Measurements from ENCODE around the gene SLC9A2.

SLC9A2 gene

DNA sequence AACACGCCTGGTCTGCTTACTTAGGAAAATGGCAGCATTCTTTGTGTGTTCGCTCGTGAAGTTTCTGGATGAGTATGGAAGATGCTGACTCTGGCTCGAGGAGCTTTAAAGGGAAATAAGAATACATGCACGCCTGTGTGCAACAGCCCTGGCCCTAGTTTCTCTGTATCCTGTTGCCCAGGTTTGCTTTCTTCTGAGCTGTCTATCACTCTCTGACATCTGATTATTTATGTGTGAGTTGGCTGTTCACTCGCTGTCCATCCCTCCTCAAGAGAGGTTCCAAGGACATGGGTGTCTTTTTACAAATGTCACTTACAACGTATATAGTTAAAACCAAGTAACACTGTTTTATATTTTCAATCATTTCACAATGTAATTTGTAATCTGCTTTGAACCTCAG is 16.0 kb downstream of the SLC9A2 start:
- FAIRE-seq: no peak
- no peak for TF ChIP-seq TAF1 (IDR thresholded peaks at IDR 0.05; ENCODE audit: low read depth, low read length)
- no peak for TF ChIP-seq POU2F2 (IDR thresholded peaks at IDR 0.05; ENCODE audit: low read depth, low read length)
- no peak for TF ChIP-seq PAX5 (IDR thresholded peaks at IDR 0.05; ENCODE audit: insufficient read depth, low read length, severe bottlenecking)
- TF ChIP-seq POLR2A (IDR thresholded peaks at IDR 0.05; ENCODE audit: low read depth, low read length): no peak
- TF ChIP-seq POLR2AphosphoS5 (IDR thresholded peaks at IDR 0.05; ENCODE audit: low read depth, low read length): no peak
- TF ChIP-seq SPI1 (IDR thresholded peaks at IDR 0.05; ENCODE audit: low read depth, low read length): no peak
- DNase-seq (ENCODE audit: insufficient read length, low spot score): no peak

DNA sequence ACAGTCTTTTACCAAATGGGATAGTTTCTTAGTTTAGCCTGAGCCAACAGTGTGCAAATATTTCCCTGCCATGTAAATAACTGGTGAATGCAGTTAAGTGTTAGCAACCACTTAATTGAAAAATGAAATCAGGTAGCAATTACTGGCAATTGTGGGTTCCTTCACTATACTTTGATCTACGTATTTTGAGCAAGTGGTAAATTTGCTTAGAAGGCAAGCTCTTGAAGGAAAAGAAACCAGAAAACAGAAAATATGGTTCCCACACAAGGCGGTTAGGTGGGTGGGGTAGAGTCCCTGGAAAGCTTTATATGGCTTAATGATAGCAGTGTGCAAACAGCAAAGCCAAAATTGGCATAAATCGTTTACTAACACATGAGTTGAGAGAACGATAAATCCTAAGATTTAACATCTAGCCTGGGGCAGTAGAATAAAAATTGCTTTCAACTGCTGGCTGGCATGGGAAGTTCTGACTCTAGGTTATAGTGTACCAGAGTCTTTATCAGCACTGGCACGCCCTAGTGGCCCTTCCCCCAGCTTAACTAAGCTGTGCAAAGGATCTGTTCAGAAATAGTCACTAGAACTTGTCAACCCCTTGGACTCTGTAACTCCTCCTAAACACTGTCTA is 17.0 kb downstream of the SLC9A2 start:
- TF ChIP-seq POLR2A (IDR thresholded peaks at IDR 0.05; ENCODE audit: low read depth, low read length) (no peak), POLR2AphosphoS5 (IDR thresholded peaks at IDR 0.05; ENCODE audit: low read depth, low read length) (no peak), TAF1 (IDR thresholded peaks at IDR 0.05; ENCODE audit: low read depth, low read length) (no peak), SPI1 (IDR thresholded peaks at IDR 0.05; ENCODE audit: low read depth, low read length) (no peak), PAX5 (IDR thresholded peaks at IDR 0.05; ENCODE audit: insufficient read depth, low read length, severe bottlenecking) (no peak), POU2F2 (IDR thresholded peaks at IDR 0.05; ENCODE audit: low read depth, low read length) (no peak)
- no peak for DNase-seq (ENCODE audit: insufficient read length, low spot score)
- FAIRE-seq: no peak

DNA sequence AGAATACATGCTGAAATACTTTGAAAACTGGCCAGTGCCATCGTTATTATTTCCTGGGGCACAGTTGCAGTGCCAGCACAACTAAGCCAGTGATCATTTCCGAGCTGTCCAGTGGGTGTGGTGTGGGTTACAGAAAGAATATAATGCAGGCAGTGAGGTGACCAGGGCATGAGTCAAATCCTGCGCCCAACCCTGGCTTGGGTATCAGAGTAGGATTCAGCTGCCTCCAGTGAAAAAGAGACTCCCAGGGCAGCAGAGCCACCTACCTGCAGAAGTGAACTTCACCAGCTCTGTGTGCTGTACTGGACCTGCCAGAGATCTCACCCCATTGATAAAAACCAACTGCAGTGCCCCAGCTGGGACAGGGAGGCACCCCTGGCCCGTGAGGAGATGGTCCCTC is 18.0 kb downstream of the SLC9A2 start:
- DNase-seq (ENCODE audit: insufficient read length, low spot score) (no peak), FAIRE-seq (no peak)
- TF ChIP-seq POU2F2 (IDR thresholded peaks at IDR 0.05; ENCODE audit: low read depth, low read length): no peak
- no peak for TF ChIP-seq SPI1 (IDR thresholded peaks at IDR 0.05; ENCODE audit: low read depth, low read length)
- no peak for TF ChIP-seq PAX5 (IDR thresholded peaks at IDR 0.05; ENCODE audit: insufficient read depth, low read length, severe bottlenecking)
- TF ChIP-seq POLR2AphosphoS5 (IDR thresholded peaks at IDR 0.05; ENCODE audit: low read depth, low read length): no peak

DNA sequence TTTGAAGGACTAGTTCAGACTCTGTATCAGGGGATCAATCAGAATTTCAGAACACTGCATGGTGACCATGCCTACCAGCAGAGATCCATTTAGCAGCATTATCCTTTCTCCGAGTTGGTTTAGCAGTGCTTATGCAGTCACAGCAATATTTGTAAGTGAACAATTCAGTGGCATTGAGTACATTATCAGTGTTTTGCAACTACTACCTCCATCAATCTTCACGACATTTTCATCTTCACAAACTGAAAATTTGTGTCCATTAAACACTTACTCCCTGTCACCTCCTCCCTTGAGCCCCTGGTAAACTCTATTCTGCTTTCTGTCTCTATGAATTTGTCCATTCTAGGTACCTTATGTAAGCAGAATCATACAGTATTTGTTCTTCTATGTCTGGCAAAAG is 20.1 kb downstream of the SLC9A2 start:
- DNase-seq (ENCODE audit: insufficient read length, low spot score) (no peak), FAIRE-seq (peak; percentile 9)
- no peak for TF ChIP-seq POLR2A (IDR thresholded peaks at IDR 0.05; ENCODE audit: low read depth, low read length)
- TF ChIP-seq TAF1 (IDR thresholded peaks at IDR 0.05; ENCODE audit: low read depth, low read length): no peak
- no peak for TF ChIP-seq PAX5 (IDR thresholded peaks at IDR 0.05; ENCODE audit: insufficient read depth, low read length, severe bottlenecking)
- no peak for TF ChIP-seq POU2F2 (IDR thresholded peaks at IDR 0.05; ENCODE audit: low read depth, low read length)
- TF ChIP-seq SPI1 (IDR thresholded peaks at IDR 0.05; ENCODE audit: low read depth, low read length): no peak
- TF ChIP-seq POLR2AphosphoS5 (IDR thresholded peaks at IDR 0.05; ENCODE audit: low read depth, low read length): no peak

DNA sequence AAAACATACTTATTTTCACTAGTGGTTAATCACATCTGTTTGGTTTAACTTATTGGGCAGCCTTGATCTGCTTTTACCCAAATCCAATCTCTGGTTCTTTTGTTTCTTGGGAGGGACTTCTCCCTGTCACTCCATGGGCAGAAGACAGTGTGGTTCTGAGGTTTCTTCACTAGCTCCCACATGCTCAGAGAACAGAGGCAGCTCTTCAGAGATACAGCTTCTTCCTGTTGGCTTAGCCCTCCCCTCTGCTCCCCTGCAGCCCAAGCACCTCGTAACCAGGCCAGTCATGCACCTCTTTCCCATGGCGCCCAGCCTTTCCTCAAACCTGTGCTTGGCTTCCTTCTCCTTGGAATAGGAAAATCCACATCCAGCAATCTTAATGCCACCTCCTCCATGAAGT is 32.8 kb downstream of the SLC9A2 start:
- TF ChIP-seq PAX5 (IDR thresholded peaks at IDR 0.05; ENCODE audit: insufficient read depth, low read length, severe bottlenecking) (no peak), SPI1 (IDR thresholded peaks at IDR 0.05; ENCODE audit: low read depth, low read length) (no peak), POLR2A (IDR thresholded peaks at IDR 0.05; ENCODE audit: low read depth, low read length) (no peak), TAF1 (IDR thresholded peaks at IDR 0.05; ENCODE audit: low read depth, low read length) (no peak), POU2F2 (IDR thresholded peaks at IDR 0.05; ENCODE audit: low read depth, low read length) (no peak), POLR2AphosphoS5 (IDR thresholded peaks at IDR 0.05; ENCODE audit: low read depth, low read length) (no peak)
- FAIRE-seq (no peak), DNase-seq (ENCODE audit: insufficient read length, low spot score) (no peak)

DNA sequence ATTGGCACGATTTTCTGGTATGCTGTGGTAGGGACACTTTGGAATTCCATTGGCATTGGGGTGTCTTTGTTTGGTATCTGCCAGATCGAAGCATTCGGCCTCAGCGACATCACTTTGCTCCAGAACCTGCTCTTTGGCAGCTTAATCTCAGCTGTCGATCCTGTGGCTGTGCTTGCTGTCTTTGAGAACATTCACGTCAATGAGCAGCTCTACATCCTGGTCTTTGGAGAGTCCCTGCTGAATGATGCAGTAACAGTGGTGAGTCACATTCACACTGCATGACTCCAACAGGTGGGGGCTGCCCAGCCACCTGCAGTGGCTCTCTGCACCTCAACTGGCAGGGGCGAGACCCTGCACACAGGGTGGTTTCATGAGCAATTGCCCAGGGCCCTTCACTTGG is 38.4 kb downstream of the SLC9A2 start:
- FAIRE-seq (peak; percentile 68), DNase-seq (ENCODE audit: insufficient read length, low spot score) (no peak)
- no peak for TF ChIP-seq POLR2AphosphoS5 (IDR thresholded peaks at IDR 0.05; ENCODE audit: low read depth, low read length)
- no peak for TF ChIP-seq PAX5 (IDR thresholded peaks at IDR 0.05; ENCODE audit: insufficient read depth, low read length, severe bottlenecking)
- no peak for TF ChIP-seq TAF1 (IDR thresholded peaks at IDR 0.05; ENCODE audit: low read depth, low read length)
- TF ChIP-seq SPI1 (IDR thresholded peaks at IDR 0.05; ENCODE audit: low read depth, low read length): no peak
- TF ChIP-seq POU2F2 (IDR thresholded peaks at IDR 0.05; ENCODE audit: low read depth, low read length): no peak
- TF ChIP-seq POLR2A (IDR thresholded peaks at IDR 0.05; ENCODE audit: low read depth, low read length): no peak

DNA sequence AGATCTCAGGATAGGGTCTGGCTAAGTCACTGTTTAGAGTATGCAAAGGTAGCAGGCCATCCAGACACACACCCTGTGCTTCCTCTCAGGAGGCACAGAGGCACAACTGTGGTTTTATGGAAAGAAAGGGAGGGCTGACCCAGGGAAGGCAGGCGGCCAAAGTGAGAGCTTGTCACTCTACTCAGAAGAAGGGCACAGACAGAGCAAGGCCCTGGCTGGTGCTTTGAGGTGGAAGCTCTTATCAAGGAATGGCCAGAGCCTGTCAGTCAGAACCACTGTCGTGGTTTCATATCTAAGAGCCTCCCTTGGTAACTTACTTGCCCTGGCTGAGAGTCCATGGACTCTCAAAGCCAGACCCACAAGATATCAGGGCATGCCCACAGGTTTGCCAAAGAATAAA is 40.7 kb downstream of the SLC9A2 start:
- no peak for FAIRE-seq
- no peak for TF ChIP-seq POLR2A (IDR thresholded peaks at IDR 0.05; ENCODE audit: low read depth, low read length)
- no peak for TF ChIP-seq POLR2AphosphoS5 (IDR thresholded peaks at IDR 0.05; ENCODE audit: low read depth, low read length)
- TF ChIP-seq SPI1 (IDR thresholded peaks at IDR 0.05; ENCODE audit: low read depth, low read length): no peak
- TF ChIP-seq POU2F2 (IDR thresholded peaks at IDR 0.05; ENCODE audit: low read depth, low read length): no peak
- TF ChIP-seq PAX5 (IDR thresholded peaks at IDR 0.05; ENCODE audit: insufficient read depth, low read length, severe bottlenecking): no peak
- TF ChIP-seq TAF1 (IDR thresholded peaks at IDR 0.05; ENCODE audit: low read depth, low read length): no peak
- DNase-seq (ENCODE audit: insufficient read length, low spot score): no peak

DNA sequence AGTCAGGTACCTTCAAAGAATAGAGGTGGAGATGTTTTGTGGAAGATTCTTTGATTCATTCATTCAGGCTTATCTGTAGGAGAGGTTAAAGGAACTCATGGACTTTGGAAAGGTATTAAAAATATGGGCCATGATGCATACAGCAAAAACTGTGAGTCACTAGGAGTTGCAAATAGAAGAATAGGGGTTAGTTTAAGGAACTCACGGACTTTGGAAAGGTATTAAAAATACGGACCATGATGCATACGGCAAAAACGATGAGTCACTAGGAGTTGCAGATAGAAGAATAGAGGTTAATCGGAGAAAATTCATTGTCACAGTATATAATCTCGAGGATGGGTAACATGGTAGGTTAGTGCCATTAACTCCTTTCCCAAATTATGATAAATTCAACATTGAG is 41.2 kb downstream of the SLC9A2 start:
- FAIRE-seq (no peak), DNase-seq (ENCODE audit: insufficient read length, low spot score) (no peak)
- no peak for TF ChIP-seq PAX5 (IDR thresholded peaks at IDR 0.05; ENCODE audit: insufficient read depth, low read length, severe bottlenecking)

DNA sequence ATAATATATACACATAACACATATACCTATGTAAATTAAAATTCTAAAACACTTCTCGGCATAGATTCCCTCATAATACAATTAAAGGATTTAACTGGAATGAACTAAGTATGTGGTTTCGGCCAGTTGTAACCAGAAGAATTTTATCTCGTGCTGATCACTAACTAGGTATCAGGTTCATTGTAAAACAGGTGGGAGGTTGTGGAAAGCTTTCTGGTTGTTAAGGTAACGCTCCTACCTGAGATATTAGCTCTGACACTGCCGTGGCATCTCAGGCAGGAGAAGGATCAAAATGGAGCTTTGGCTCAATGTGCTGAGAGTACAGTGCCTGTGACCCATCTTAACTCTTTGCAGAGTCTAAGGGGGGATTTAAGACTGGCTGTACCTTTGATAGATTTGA is 42.5 kb downstream of the SLC9A2 start:
- TF ChIP-seq SPI1 (IDR thresholded peaks at IDR 0.05; ENCODE audit: low read depth, low read length) (no peak), POU2F2 (IDR thresholded peaks at IDR 0.05; ENCODE audit: low read depth, low read length) (no peak), POLR2AphosphoS5 (IDR thresholded peaks at IDR 0.05; ENCODE audit: low read depth, low read length) (no peak), TAF1 (IDR thresholded peaks at IDR 0.05; ENCODE audit: low read depth, low read length) (no peak), PAX5 (IDR thresholded peaks at IDR 0.05; ENCODE audit: insufficient read depth, low read length, severe bottlenecking) (no peak), POLR2A (IDR thresholded peaks at IDR 0.05; ENCODE audit: low read depth, low read length) (no peak)
- FAIRE-seq (no peak), DNase-seq (ENCODE audit: insufficient read length, low spot score) (no peak)

DNA sequence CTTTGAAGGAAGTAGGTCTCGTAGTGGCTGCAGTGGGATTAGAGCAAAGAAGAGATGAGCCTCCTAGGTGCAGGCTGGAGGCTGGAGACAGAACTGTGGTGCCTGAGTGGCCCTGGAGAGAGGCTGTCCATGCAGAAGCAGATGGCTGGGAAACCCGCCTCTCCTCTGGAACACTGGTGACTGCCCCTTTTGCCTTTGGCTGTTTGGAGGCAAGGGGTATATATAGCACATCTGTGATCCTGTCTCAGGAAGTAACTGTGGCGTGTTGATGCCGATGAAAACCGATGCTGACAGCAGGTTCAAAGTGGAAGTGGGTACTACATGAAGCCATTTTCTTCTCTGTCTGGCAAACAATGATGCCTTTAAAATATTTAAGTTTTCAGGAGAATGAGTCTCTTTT is 43.5 kb downstream of the SLC9A2 start:
- FAIRE-seq (no peak), DNase-seq (ENCODE audit: insufficient read length, low spot score) (no peak)
- TF ChIP-seq PAX5 (IDR thresholded peaks at IDR 0.05; ENCODE audit: insufficient read depth, low read length, severe bottlenecking) (no peak), POLR2A (IDR thresholded peaks at IDR 0.05; ENCODE audit: low read depth, low read length) (no peak), SPI1 (IDR thresholded peaks at IDR 0.05; ENCODE audit: low read depth, low read length) (peak; percentile 6; the same call in 1 of the 2 replicates), POU2F2 (IDR thresholded peaks at IDR 0.05; ENCODE audit: low read depth, low read length) (no peak), TAF1 (IDR thresholded peaks at IDR 0.05; ENCODE audit: low read depth, low read length) (no peak), POLR2AphosphoS5 (IDR thresholded peaks at IDR 0.05; ENCODE audit: low read depth, low read length) (no peak)

Data from GM12891 (cell line).